HepG2 (cell line): ENCODE results near the gene GPR107. TPM values are rescaled to one million over a fixed set of nuclear protein-coding genes. Genes with fewer than 3 reads are reported as not detected.

Experiments used
- ATAC-seq: fragments of 200-7000 bp; cut with Tn5 transposase; 3 replicates; pipeline ENCODE4 v1.9.1; 2020; ENCODE audit warnings: mild to moderate bottlenecking, moderate library complexity
- BruUV-seq: library from RNA; stranded (reverse); fragments of 400-500 nt; replicated peaks from 2 replicates; lab custom pipeline; 2021; lab: Mats Ljungman, UMichigan
- CTCF ChIA-PET: fragments of 300-600 bp; formaldehyde crosslinking; extraction: SDS; loops from one replicate; lab custom pipeline; 2021; ENCODE audit warnings: low total read pairs, inconsistent platforms, low intra/inter-chr PET ratio; lab: Yijun Ruan, JAX
- POLR2A ChIA-PET: fragments of 350-600 bp; sonication (Branson Sonifier 250); formaldehyde crosslinking; loops from one replicate; lab custom pipeline; 2020; ENCODE audit warnings: antibody characterized with exemption, inconsistent platforms; lab: Yijun Ruan, JAX
- DNase-seq: peaks from one replicate; pipeline ENCODE4 v3.0.0-alpha.2; 2015; ENCODE audit warnings: low spot score
- FAIRE-seq: peaks from 3 replicates; lab custom pipeline; 2011; peaks lifted over from hg19 to GRCh38; lab: Jason Lieb, UNC
- H2AFZ ChIP-seq: one replicate; pipeline ENCODE4 v1.6.1; 2011; ENCODE audit warnings: low read length, inconsistent platforms
- H3K27ac ChIP-seq: fragments of 300-600 bp; 3 replicates; pipeline ENCODE4 v1.8.0; 2011; ENCODE audit warnings: mixed run types, mild to moderate bottlenecking, mixed read lengths, low read length, inconsistent platforms; ENCODE audit not compliant: insufficient read depth; ENCODE audit errors: extremely low read length
- H3K27me3 ChIP-seq, 2 experiments: fragments of 200-600 bp in 1 of 2; 2 replicates in 1 of 2; 3 replicates in 1 of 2; pipeline versions ENCODE4 v1.6.0 to v1.8.0; 2011; ENCODE audit warnings: low read length in 2 of 2, mild to moderate bottlenecking in 2 of 2, moderate library complexity in 2 of 2, inconsistent platforms in 1 of 2; ENCODE audit not compliant: insufficient read depth in 2 of 2, control insufficient read depth in 1 of 2
- H3K36me3 ChIP-seq, 2 experiments: fragments of 200-600 bp in 1 of 2; replicated peaks in 1 of 2; 2 replicates in 1 of 2; 3 replicates in 1 of 2; pipeline versions ENCODE4 v1.5.1 to v1.8.0; 2011; ENCODE audit warnings: low read length in 2 of 2, inconsistent platforms in 1 of 2; ENCODE audit not compliant: insufficient read depth in 2 of 2, control insufficient read depth in 1 of 2
- H3K4me1 ChIP-seq: 2 replicates; pipeline ENCODE4 v1.5.1; 2012; ENCODE audit warnings: low read length, inconsistent platforms; ENCODE audit not compliant: insufficient read depth
- H3K4me2 ChIP-seq: 2 replicates; pipeline ENCODE4 v1.6.0; 2011; ENCODE audit warnings: low read depth, low read length, inconsistent platforms
- H3K4me3 ChIP-seq, 3 experiments: fragments of 200-600 bp in 1 of 3; sonication (generic), shearing (Covaris generic) in 1 of 3; replicated peaks in 1 of 3; 2 replicates each; pipeline ENCODE4 v1.5.1; 2011 to 2016; ENCODE audit warnings: low read length in 3 of 3, inconsistent platforms in 2 of 3, low read depth in 2 of 3, mild to moderate bottlenecking in 2 of 3, control low read depth in 1 of 3, mixed read lengths in 1 of 3; ENCODE audit not compliant: insufficient read depth in 1 of 3
- H3K79me2 ChIP-seq: one replicate; pipeline ENCODE4 v1.6.1; 2011; ENCODE audit warnings: low read length, inconsistent platforms; ENCODE audit not compliant: insufficient read depth
- H3K9ac ChIP-seq: 2 replicates; pipeline ENCODE4 v1.6.0; 2011; ENCODE audit warnings: mild to moderate bottlenecking, low read depth, low read length, inconsistent platforms; ENCODE audit not compliant: insufficient read depth
- H3K9me3 ChIP-seq: 2 replicates; pipeline ENCODE4 v1.5.1; 2012; ENCODE audit warnings: mild to moderate bottlenecking, low read length
- H4K20me1 ChIP-seq: 2 replicates; pipeline ENCODE4 v1.6.0; 2011; ENCODE audit warnings: inconsistent platforms, mild to moderate bottlenecking, low read length, moderate library complexity; ENCODE audit not compliant: insufficient read depth
- FOXP1 ChIP-seq, 2 experiments: fragments of 450-650 bp in 1 of 2; IDR thresholded peaks; 2 replicates each; pipeline ENCODE4 v1.6.1; 2017 to 2018; ENCODE audit warnings: antibody characterized with exemption in 1 of 2
- JARID2 ChIP-seq: sonication (generic); formaldehyde crosslinking; IDR thresholded peaks from 2 replicates; pipeline ENCODE4 v1.8.1; 2023; ENCODE audit warnings: missing genetic modification reagents, inconsistent platforms; ENCODE audit not compliant: insufficient replicate concordance
- MYNN ChIP-seq: sonication (generic); formaldehyde crosslinking; IDR thresholded peaks from 2 replicates; pipeline ENCODE4 v1.4.0; 2020; ENCODE audit warnings: mild to moderate bottlenecking, low read depth, missing genetic modification reagents
- NFATC3 ChIP-seq: sonication (generic); formaldehyde crosslinking; IDR thresholded peaks from 2 replicates; pipeline ENCODE4 v1.5.1; 2020; ENCODE audit warnings: mild to moderate bottlenecking, missing genetic modification reagents
- RBAK ChIP-seq: sonication (generic); formaldehyde crosslinking; IDR thresholded peaks from 2 replicates; pipeline ENCODE4 v1.5.1; 2020; ENCODE audit warnings: mild to moderate bottlenecking, missing genetic modification reagents
- SKI ChIP-seq: fragments of 450-650 bp; IDR thresholded peaks from one replicate; pipeline ENCODE4 v1.6.1; 2018; ENCODE audit warnings: mild to moderate bottlenecking; ENCODE audit not compliant: partially characterized antibody
- YEATS2 ChIP-seq: sonication (generic); formaldehyde crosslinking; IDR thresholded peaks from 2 replicates; pipeline ENCODE4 v1.4.0; 2020; ENCODE audit warnings: missing genetic modification reagents, borderline replicate concordance
- ZNF460 ChIP-seq: sonication (generic); formaldehyde crosslinking; IDR thresholded peaks from 2 replicates; pipeline ENCODE4 v1.5.1; 2020; ENCODE audit warnings: missing genetic modification reagents, mild to moderate bottlenecking, borderline replicate concordance
- WGBS: methylation state at CpG from one replicate; pipeline ENCODE4 v1.1.6; 2017; ENCODE audit warnings: low lambda C conversion rate; 5-methylcytosine and 5-hydroxymethylcytosine counted together
- in situ Hi-C: cut with HindIII; loops from 2 replicates; pipeline ENCODE4 v1.10.0; 2017; ENCODE audit warnings: low pct_unique_long_range_greater_than_20kb; ENCODE audit not compliant: extremely low pct_ligation_motif_present
- intact Hi-C: fragments of 100-400 bp; cut with micrococcal nuclease; formaldehyde crosslinking; loops from one replicate; pipeline ENCODE4 v1.10.0; 2022; ENCODE audit not compliant: unreplicated experiment
- polyA plus RNA-seq, 8 experiments: library from polyadenylated mRNA; depleted of rRNA in 3 of 8; stranded (reverse) in 7 of 8; unstranded in 1 of 8; fragments of >200 nt; fragmentation: Illumina TruSeq in 4 of 8; extraction: Trizol in 4 of 8; gene quantifications; 2 replicates each; pipeline versions ENCODE4 v1.2.1 to v1.2.3, GENCODE V29; 2011 to 2016; ENCODE audit warnings: low read depth in 4 of 8, missing spikeins in 1 of 8, mixed read lengths in 1 of 8; ENCODE audit not compliant: insufficient read depth in 1 of 8
- total RNA-seq, 5 experiments: library from RNA; depleted of rRNA; stranded (reverse); fragments of >200 nt; fragmentation: Illumina TruSeq; extraction: Trizol; gene quantifications; 2 replicates each; pipeline ENCODE4 v1.2.3, GENCODE V29; 2016; ENCODE audit warnings: low read depth in 1 of 5
- TF ChIP-seq, protein P1 (sequence below): sonication (generic); formaldehyde crosslinking; IDR thresholded peaks from 2 replicates; pipeline ENCODE4 v1.9.0; 2022; ENCODE audit warnings: low read depth, missing genetic modification reagents

The GPR107 gene
- total and polyA plus RNA-seq, 2 of the 13 experiments (the other 11 are each of a cell fraction or from before 2014, with no cell fraction given) = 22.5 to 24.4 TPM

DNA sequence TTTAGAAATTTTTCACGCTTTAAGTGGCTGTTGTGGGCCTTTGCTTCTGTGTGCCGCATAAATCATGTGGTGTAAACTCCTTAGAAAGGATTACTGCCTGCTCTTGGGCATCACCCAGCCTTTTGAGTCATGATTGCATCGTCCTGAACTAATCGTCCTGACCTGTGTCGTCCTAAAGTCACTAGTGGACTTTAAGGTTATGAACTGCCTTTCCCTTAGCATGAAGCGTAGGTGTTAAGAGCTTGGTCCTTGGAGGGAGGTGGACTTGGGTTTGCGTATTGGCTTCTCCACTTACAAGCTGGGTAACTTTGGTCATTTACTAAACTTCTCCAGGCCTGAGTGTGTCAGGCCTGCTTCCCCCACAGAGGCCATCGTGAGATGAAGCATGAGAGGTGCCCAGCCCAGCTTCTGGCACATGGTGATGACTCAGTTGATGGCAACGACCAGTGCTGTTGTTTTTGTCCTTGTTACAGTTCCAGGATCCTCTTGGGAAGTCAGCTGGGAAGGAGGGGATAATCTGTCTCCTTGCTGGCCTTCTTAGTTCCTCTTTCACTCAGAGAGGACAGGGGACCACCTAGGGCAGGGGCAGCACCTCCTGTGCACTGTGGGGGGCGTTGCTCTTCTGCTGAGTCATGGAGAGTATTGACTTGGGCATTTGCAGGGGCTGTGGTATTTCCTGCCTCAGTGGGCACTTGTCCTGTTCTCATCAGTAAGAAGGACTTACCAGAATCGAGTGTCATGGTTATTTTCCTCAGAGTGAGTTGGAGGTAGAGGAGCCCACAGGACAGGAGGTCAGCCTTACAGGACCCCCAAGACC lies 64.3 kb downstream of the GPR107 start (continued):
- TF ChIP-seq, protein P1, sequence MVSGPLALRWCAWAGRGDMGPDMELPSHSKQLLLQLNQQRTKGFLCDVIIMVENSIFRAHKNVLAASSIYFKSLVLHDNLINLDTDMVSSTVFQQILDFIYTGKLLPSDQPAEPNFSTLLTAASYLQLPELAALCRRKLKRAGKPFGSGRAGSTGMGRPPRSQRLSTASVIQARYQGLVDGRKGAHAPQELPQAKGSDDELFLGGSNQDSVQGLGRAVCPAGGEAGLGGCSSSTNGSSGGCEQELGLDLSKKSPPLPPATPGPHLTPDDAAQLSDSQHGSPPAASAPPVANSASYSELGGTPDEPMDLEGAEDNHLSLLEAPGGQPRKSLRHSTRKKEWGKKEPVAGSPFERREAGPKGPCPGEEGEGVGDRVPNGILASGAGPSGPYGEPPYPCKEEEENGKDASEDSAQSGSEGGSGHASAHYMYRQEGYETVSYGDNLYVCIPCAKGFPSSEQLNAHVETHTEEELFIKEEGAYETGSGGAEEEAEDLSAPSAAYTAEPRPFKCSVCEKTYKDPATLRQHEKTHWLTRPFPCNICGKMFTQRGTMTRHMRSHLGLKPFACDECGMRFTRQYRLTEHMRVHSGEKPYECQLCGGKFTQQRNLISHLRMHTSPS (CRISPR knock-in tag) = no peak

DNA sequence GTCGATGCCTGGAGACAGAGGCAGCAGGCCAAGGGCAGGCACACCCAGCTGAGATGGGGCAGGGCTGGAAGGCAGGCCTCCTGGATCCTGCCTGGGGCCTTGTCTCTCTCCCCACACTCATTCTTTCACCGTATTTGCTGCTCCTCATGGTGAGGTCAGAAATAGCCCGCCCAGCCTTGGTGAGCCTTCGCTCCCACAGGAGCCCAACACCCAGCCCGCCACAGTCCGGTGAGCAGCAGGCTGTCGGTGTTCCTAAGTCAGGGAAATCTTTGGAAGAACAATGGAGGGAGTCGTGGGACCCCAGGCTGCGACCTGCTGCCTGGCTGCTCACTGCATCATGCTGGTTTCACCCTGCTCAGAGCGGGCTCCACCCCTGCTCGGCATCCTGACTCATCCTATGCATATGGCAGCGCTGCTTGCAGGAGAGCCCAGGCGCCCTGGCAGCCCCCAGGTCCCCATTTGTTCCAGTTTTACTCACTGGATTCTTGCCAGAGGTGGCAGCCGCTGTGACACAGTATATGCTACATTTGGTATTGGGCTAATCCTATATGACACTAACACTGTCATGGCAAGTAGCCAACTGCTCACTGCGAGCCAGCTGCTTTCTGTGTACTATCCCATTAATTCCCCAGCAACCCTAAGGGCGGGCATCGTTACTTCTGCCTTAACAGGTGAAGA lies 65.3 kb downstream of the GPR107 start:
- TF ChIP-seq FOXP1 (IDR thresholded peaks at IDR 0.05) (no peak), FOXP1 (CRISPR knock-in tag; IDR thresholded peaks at IDR 0.05) (no peak), MYNN (CRISPR knock-in tag) (no peak), YEATS2 (no peak), JARID2 (no peak), RBAK (no peak), SKI (no peak), ZNF460 (CRISPR knock-in tag) (no peak), NFATC3 (no peak)
- H4K20me1 ChIP-seq = no peaks in the 10 kb centered on the region
- H3K9ac ChIP-seq = no peak overlapping the region
- H3K27me3 ChIP-seq = no peaks in the 10 kb centered on the region
- BruUV-seq = no TSS peak
- H2AFZ ChIP-seq = no peak overlapping the region
- H3K36me3 ChIP-seq = peaks cover 9 to 63% of the 10 kb centered on the region in 2 experiments
- ATAC-seq (no peak; the same call in 2 of the 3 replicates), DNase-seq (no peak), FAIRE-seq (no peak)
- no peak overlapping the region for H3K27ac ChIP-seq
- no peak overlapping the region for H3K4me3 ChIP-seq
- H3K4me2 ChIP-seq = no peak overlapping the region
- POLR2A ChIA-PET = no interaction called here
- in situ Hi-C loops (loop anchor here (10.0 kb wide), 1 partner anchor 226 kb away; no protein-coding TSS in a partner anchor), intact Hi-C loops (no loop called here)
- no peaks in the 10 kb centered on the region for H3K79me2 ChIP-seq
- CTCF ChIA-PET = no interaction called here
- no peaks in the 10 kb centered on the region for H3K9me3 ChIP-seq
- H3K4me1 ChIP-seq = no peaks in the 10 kb centered on the region
- 96% methylated on average over 12 of the region's 17 CpGs for WGBS
